HG03432 (cell line): Measurements from ENCODE around the gene POT1.
"Not testable (repeated sequence)": the region's sequence is repeated elsewhere in the genome, so short reads cannot be mapped to it uniquely, and the experiment has no call there.

ENCODE experiments used
- ATAC-seq: cut with Tn5 transposase; IDR thresholded peaks from one replicate; pipeline ENCODE4 v1.9.1; 2021; ENCODE audit warnings: mild to moderate bottlenecking, moderate library complexity; ENCODE audit not compliant: unreplicated experiment

POT1 gene

GRCh38 chr7:124929467-124930172 lies at the start of gene POT1:
POT1 (minus strand) TSS chr7:124929825; CDS start chr7:124897173, 32,652 bp downstream.
- ATAC-seq = peak; percentile 100

GRCh38 chr7:124975131-124975530 lies 45.5 kb upstream of the POT1 start:
- ATAC-seq = not testable (repeated sequence)

- no peak for ATAC-seq
Observed at GRCh38 chr7:124965553-124965952, 35.9 kb upstream of the POT1 start.

- no peak for ATAC-seq
Observed at GRCh38 chr7:124959676-124960075, 30.1 kb upstream of the POT1 start.

- not testable (repeated sequence) for ATAC-seq
Observed at GRCh38 chr7:124957952-124958351, 28.3 kb upstream of the POT1 start.

- ATAC-seq = no peak
Observed at GRCh38 chr7:124956160-124956559, 26.5 kb upstream of the POT1 start.

- ATAC-seq = no peak
Observed at GRCh38 chr7:124954790-124955189, 25.2 kb upstream of the POT1 start.

GRCh38 chr7:124945680-124946079 lies 16.1 kb upstream of the POT1 start:
- ATAC-seq = no peak

- no peak for ATAC-seq
Observed at GRCh38 chr7:124943472-124943871, 13.8 kb upstream of the POT1 start.

- no peak for ATAC-seq
Observed at GRCh38 chr7:124942399-124942798, 12.8 kb upstream of the POT1 start.

GRCh38 chr7:124940306-124940705 lies 10.7 kb upstream of the POT1 start:
- no peak for ATAC-seq

GRCh38 chr7:124938128-124938527 lies 8.5 kb upstream of the POT1 start:
- ATAC-seq = no peak

GRCh38 chr7:124937076-124937475 lies 7.5 kb upstream of the POT1 start:
- ATAC-seq = no peak

GRCh38 chr7:124934841-124935240 lies 5.2 kb upstream of the POT1 start:
- no peak for ATAC-seq

GRCh38 chr7:124930655-124931597 lies 1.3 kb upstream of the POT1 start:
- ATAC-seq = no peak

GRCh38 chr7:124930173-124930623 lies 573 bp upstream of the POT1 start:
- ATAC-seq = no peak

- no peak for ATAC-seq
Observed at GRCh38 chr7:124924906-124925305, 4.7 kb downstream of the POT1 start.

GRCh38 chr7:124922200-124922599 lies 7.4 kb downstream of the POT1 start:
- ATAC-seq = no peak

GRCh38 chr7:124919841-124920240 lies 9.8 kb downstream of the POT1 start:
- no peak for ATAC-seq

- ATAC-seq = peak; percentile 81
Observed at GRCh38 chr7:124918662-124919061, 11.0 kb downstream of the POT1 start.

- ATAC-seq = peak; percentile 41
Observed at GRCh38 chr7:124915242-124915641, 14.4 kb downstream of the POT1 start.

GRCh38 chr7:124914298-124914697 lies 15.3 kb downstream of the POT1 start:
- peak; percentile 67 for ATAC-seq
